ENCODE measurements around the gene FAM47E. TPM values are rescaled to one million over a fixed set of nuclear protein-coding genes. Genes with fewer than 3 reads are reported as not detected.
A peak's percentile ranks its signal among the peaks of the same experiment; 100 is the strongest.

Gene FAM47E
- total and polyA plus RNA-seq, 2 of the 13 experiments (the other 11 are each of a cell fraction or from before 2014, with no cell fraction given): 0.33 to 0.66 TPM

GRCh38 chr4:76308548-76308947 is 57.0 kb downstream of the FAM47E start (continued):
- TF ChIP-seq, protein P1, sequence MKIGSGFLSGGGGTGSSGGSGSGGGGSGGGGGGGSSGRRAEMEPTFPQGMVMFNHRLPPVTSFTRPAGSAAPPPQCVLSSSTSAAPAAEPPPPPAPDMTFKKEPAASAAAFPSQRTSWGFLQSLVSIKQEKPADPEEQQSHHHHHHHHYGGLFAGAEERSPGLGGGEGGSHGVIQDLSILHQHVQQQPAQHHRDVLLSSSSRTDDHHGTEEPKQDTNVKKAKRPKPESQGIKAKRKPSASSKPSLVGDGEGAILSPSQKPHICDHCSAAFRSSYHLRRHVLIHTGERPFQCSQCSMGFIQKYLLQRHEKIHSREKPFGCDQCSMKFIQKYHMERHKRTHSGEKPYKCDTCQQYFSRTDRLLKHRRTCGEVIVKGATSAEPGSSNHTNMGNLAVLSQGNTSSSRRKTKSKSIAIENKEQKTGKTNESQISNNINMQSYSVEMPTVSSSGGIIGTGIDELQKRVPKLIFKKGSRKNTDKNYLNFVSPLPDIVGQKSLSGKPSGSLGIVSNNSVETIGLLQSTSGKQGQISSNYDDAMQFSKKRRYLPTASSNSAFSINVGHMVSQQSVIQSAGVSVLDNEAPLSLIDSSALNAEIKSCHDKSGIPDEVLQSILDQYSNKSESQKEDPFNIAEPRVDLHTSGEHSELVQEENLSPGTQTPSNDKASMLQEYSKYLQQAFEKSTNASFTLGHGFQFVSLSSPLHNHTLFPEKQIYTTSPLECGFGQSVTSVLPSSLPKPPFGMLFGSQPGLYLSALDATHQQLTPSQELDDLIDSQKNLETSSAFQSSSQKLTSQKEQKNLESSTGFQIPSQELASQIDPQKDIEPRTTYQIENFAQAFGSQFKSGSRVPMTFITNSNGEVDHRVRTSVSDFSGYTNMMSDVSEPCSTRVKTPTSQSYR (CRISPR knock-in tag; IDR thresholded peaks at IDR 0.05; ENCODE audit: borderline replicate concordance): peak; percentile 18; the same call in 1 of the 2 replicates
- no peak for TF ChIP-seq ZNF30 (CRISPR knock-in tag; IDR thresholded peaks at IDR 0.05)
- TF ChIP-seq SIN3A (IDR thresholded peaks at IDR 0.05; ENCODE audit: borderline replicate concordance, low read depth, low read length): no peak
- TF ChIP-seq RCOR2 (CRISPR knock-in tag; IDR thresholded peaks at IDR 0.05): 0 out of 2 replicates have a peak, but pooled peaks have one; percentile 21
- peak; percentile 57; the same call in 1 of the 2 replicates for TF ChIP-seq IRF9 (CRISPR knock-in tag; IDR thresholded peaks at IDR 0.05; ENCODE audit: borderline replicate concordance)
- 0 out of 2 replicates have a peak, but pooled peaks have one; percentile 29 for TF ChIP-seq YEATS2 (CRISPR knock-in tag; IDR thresholded peaks at IDR 0.05; ENCODE audit: borderline replicate concordance)
- peak; percentile 36; the same call in 1 of the 2 replicates for TF ChIP-seq FOXP4 (CRISPR knock-in tag; IDR thresholded peaks at IDR 0.05)
- TF ChIP-seq, protein P2, sequence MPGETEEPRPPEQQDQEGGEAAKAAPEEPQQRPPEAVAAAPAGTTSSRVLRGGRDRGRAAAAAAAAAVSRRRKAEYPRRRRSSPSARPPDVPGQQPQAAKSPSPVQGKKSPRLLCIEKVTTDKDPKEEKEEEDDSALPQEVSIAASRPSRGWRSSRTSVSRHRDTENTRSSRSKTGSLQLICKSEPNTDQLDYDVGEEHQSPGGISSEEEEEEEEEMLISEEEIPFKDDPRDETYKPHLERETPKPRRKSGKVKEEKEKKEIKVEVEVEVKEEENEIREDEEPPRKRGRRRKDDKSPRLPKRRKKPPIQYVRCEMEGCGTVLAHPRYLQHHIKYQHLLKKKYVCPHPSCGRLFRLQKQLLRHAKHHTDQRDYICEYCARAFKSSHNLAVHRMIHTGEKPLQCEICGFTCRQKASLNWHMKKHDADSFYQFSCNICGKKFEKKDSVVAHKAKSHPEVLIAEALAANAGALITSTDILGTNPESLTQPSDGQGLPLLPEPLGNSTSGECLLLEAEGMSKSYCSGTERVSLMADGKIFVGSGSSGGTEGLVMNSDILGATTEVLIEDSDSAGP (CRISPR knock-in tag; IDR thresholded peaks at IDR 0.05; ENCODE audit: borderline replicate concordance): peak; percentile 31; the same call in 1 of the 2 replicates
- TF ChIP-seq ZMYM3 (CRISPR knock-in tag; IDR thresholded peaks at IDR 0.05): peak; percentile 50; the same call in 1 of the 2 replicates
- TF ChIP-seq ATF1 (CRISPR knock-in tag; IDR thresholded peaks at IDR 0.05): no peak
- TF ChIP-seq ZNF530 (CRISPR knock-in tag; IDR thresholded peaks at IDR 0.05; ENCODE audit: low read depth): no peak
- no peak for TF ChIP-seq MBNL3 (CRISPR knock-in tag; conservative IDR thresholded peaks at IDR 0.05)
